Panc1 (cell line): ENCODE results near the gene TMCO6. TPM values are rescaled to one million over a fixed set of nuclear protein-coding genes. Genes with fewer than 3 reads are reported as not detected.

Source experiments
- ATAC-seq: fragments of 200-7000 bp; cut with Tn5 transposase; 2 replicates; pipeline ENCODE4 v1.9.1; 2020; ENCODE audit warnings: mild to moderate bottlenecking, moderate library complexity
- Bru-seq: library from RNA; stranded (reverse); fragments of 400-500 nt; gene quantifications from one replicate; lab custom pipeline; 2021; lab: Mats Ljungman, UMichigan
- BruChase-seq, 2 experiments: library from RNA; stranded (reverse); fragments of 400-500 nt; gene quantifications; one replicate each; lab custom pipeline; 2021; lab: Mats Ljungman, UMichigan
- BruUV-seq: library from RNA; stranded (reverse); fragments of 400-500 nt; replicated peaks from 2 replicates; lab custom pipeline; 2021; lab: Mats Ljungman, UMichigan
- CTCF ChIA-PET: fragments of 300-600 bp; sonication (Branson Sonifier 250); formaldehyde crosslinking; loops from one replicate; lab custom pipeline; 2022; ENCODE audit warnings: antibody characterized with exemption; lab: Charles Lee
- POLR2A ChIA-PET: fragments of 300-600 bp; sonication (Branson Sonifier 250); formaldehyde crosslinking; loops from one replicate; lab custom pipeline; 2022; ENCODE audit warnings: antibody characterized with exemption; lab: Charles Lee
- DNase-seq: peaks from one replicate; pipeline ENCODE4 v3.0.0-alpha.2; 2010; ENCODE audit warnings: low read depth, low spot score
- H3K27ac ChIP-seq: 2 replicates; pipeline ENCODE4 v1.5.1; 2011; ENCODE audit warnings: mild to moderate bottlenecking, low read length, inconsistent platforms
- H3K27me3 ChIP-seq: fragments of 200-500 bp; sonication (Bioruptor generic); 2 replicates; pipeline ENCODE4 v1.6.0; 2014; ENCODE audit warnings: low read length, inconsistent platforms; ENCODE audit not compliant: control insufficient read depth, insufficient read depth
- H3K36me3 ChIP-seq: fragments of 200-500 bp; sonication (Bioruptor generic); 2 replicates; pipeline ENCODE4 v1.5.1; 2014; ENCODE audit warnings: inconsistent platforms, mild to moderate bottlenecking, low read length, moderate library complexity; ENCODE audit not compliant: control insufficient read depth, insufficient read depth
- H3K4me1 ChIP-seq: 2 replicates; pipeline ENCODE4 v1.5.1; 2011; ENCODE audit warnings: inconsistent platforms, mild to moderate bottlenecking, low read length, moderate library complexity; ENCODE audit not compliant: control insufficient read depth, insufficient read depth
- H3K4me3 ChIP-seq, 2 experiments: 2 replicates each; pipeline ENCODE4 v1.5.1; 2011 to 2012; ENCODE audit warnings: low read depth in 2 of 2, low read length in 2 of 2, mild to moderate bottlenecking in 2 of 2, inconsistent platforms in 1 of 2, moderate library complexity in 1 of 2
- H3K9me3 ChIP-seq: fragments of 200-500 bp; sonication (Bioruptor generic); 2 replicates; pipeline ENCODE4 v1.5.1; 2014; ENCODE audit warnings: low read depth, mild to moderate bottlenecking, inconsistent platforms, low read length, moderate library complexity; ENCODE audit not compliant: control insufficient read depth, insufficient read depth
- CTCF ChIP-seq: fragments of 450-650 bp; IDR thresholded peaks from 2 replicates; pipeline ENCODE4 v1.5.1; 2017; ENCODE audit warnings: mild to moderate bottlenecking
- POLR2AphosphoS5 ChIP-seq: IDR thresholded peaks from 2 replicates; pipeline ENCODE4 v1.6.1; 2012; ENCODE audit warnings: mild to moderate bottlenecking, low read depth, low read length, moderate library complexity
- REST ChIP-seq, 2 experiments: IDR thresholded peaks; 2 replicates each; pipeline ENCODE4 v1.6.1; 2011 to 2012; ENCODE audit warnings: low read depth in 2 of 2, control low read depth in 1 of 2, low read length in 1 of 2, mild to moderate bottlenecking in 1 of 2, moderate library complexity in 1 of 2; ENCODE audit not compliant: insufficient read depth in 1 of 2
- SIN3A ChIP-seq: IDR thresholded peaks from 2 replicates; pipeline ENCODE4 v1.6.1; 2012; ENCODE audit warnings: low read depth, mild to moderate bottlenecking, low read length, moderate library complexity, borderline replicate concordance; ENCODE audit not compliant: insufficient read depth
- TCF7L2 ChIP-seq: IDR thresholded peaks from 2 replicates; pipeline ENCODE4 v1.6.1; 2011; ENCODE audit warnings: mild to moderate bottlenecking, low read depth, low read length, inconsistent platforms
- in situ Hi-C: cut with HindIII; loops from 2 replicates; pipeline ENCODE4 v1.10.0; 2016; ENCODE audit warnings: low sequenced_read_pairs, low pct_unique_long_range_greater_than_20kb
- intact Hi-C: fragments of 100-400 bp; cut with micrococcal nuclease; formaldehyde crosslinking; loops from one replicate; pipeline ENCODE4 v1.10.0; 2022; ENCODE audit not compliant: unreplicated experiment
- long read RNA-seq: library from polyadenylated mRNA; unstranded; transcript quantifications from one replicate; pipeline ENCODE4 v2.0.0, GENCODE V29; 2021; ENCODE audit not compliant: unreplicated experiment
- polyA plus RNA-seq: library from polyadenylated mRNA; unstranded; fragments of >200 nt; gene quantifications from one replicate; pipeline ENCODE4 v1.2.1, GENCODE V29; 2012; ENCODE audit warnings: missing spikeins; ENCODE audit not compliant: insufficient read length
- total RNA-seq: library from RNA; stranded (reverse); gene quantifications from one replicate; pipeline ENCODE4 v1.2.1, GENCODE V29; 2021; ENCODE audit not compliant: unreplicated experiment

Gene TMCO6
- total RNA-seq (18.9 TPM), Bru-seq, nascent RNA (percentile 66 among the genes with signal in this experiment), BruChase-seq, experiment 1, labeled RNA remaining after a 2-hour chase (percentile 72 among the genes with signal in this experiment), BruChase-seq, experiment 2, labeled RNA remaining after a 6-hour chase (percentile 64 among the genes with signal in this experiment)
- 15.4 TPM for polyA plus RNA-seq
- long read RNA-seq, partial matches to known transcripts, result 2 of 10 reads
- long read RNA-seq, other reads (novel, unspliced or antisense), result 8 of 10 reads

GRCh38 chr5:140639148-140639981, at the start of gene TMCO6:
Gene TMCO6 (plus strand): TSS chr5:140639451. CDS start chr5:140639528, 77 bp downstream.
- peak; percentile 86 for DNase-seq
- in situ Hi-C loops, result no loop called here
- TF ChIP-seq CTCF, result peak; percentile 87
- peak; percentile 35; the same call in 1 of the 2 replicates for TF ChIP-seq SIN3A
- TF ChIP-seq TCF7L2, result no peak
- TF ChIP-seq POLR2AphosphoS5, result peak; percentile 81
- TF ChIP-seq REST (IDR thresholded peaks at IDR 0.05; ENCODE audit: insufficient read depth in 1 of 2, low read depth in 2 of 2, low read length in 1 of 2), result no peak
- H3K27ac ChIP-seq, result peak within 1 kb of the TSS; percentile 92
- peak within 1 kb of the TSS; percentile 84 to 86 for H3K4me3 ChIP-seq
- H3K4me1 ChIP-seq, result 0 out of 2 replicates have a peak, but pooled peaks cover 5% of the 10 kb centered on the region
- BruUV-seq, result no TSS peak
- intact Hi-C loops, result loop anchor here (5.0 kb wide), 2 partner anchors 62 to 77 kb away; partner anchors contain the start of genes APBB3 and SLC35A4
- peak; percentile 98 for ATAC-seq
- no peaks in the 10 kb centered on the region for H3K27me3 ChIP-seq
- CTCF ChIA-PET, result interaction anchor here (1.0 kb wide), 1 partner anchor 92 kb away, joined by 3 read pairs; the partner anchor contains the start of gene EIF4EBP3
- POLR2A ChIA-PET, result interaction anchor here (0.7 kb wide), 1 partner anchor 8 kb away, joined by 3 read pairs; the partner anchor contains the start of genes IK and NDUFA2
- H3K36me3 ChIP-seq, result 0 out of 2 replicates have a peak, but pooled peaks cover 4% of the 10 kb centered on the region
- H3K9me3 ChIP-seq, result no peaks in the 10 kb centered on the region

GRCh38 chr5:140590861-140591260, 48.4 kb upstream of the TMCO6 start:
- no TSS peak for BruUV-seq
- H3K4me3 ChIP-seq, result no peak overlapping the region
- H3K36me3 ChIP-seq, result no peaks in the 10 kb centered on the region
- CTCF ChIA-PET, result no interaction called here
- H3K27me3 ChIP-seq, result no peaks in the 10 kb centered on the region
- in situ Hi-C loops, result no loop called here
- H3K4me1 ChIP-seq, result no peaks in the 10 kb centered on the region
- H3K9me3 ChIP-seq, result no peaks in the 10 kb centered on the region
- no peak overlapping the region for H3K27ac ChIP-seq
- ATAC-seq, result no peak
- TF ChIP-seq SIN3A (no peak), POLR2AphosphoS5 (no peak), REST (IDR thresholded peaks at IDR 0.05; ENCODE audit: insufficient read depth in 1 of 2, low read depth in 2 of 2, low read length in 1 of 2) (no peak), CTCF (no peak), TCF7L2 (no peak)
- POLR2A ChIA-PET, result no interaction called here
- no peak for DNase-seq
- intact Hi-C loops, result no loop called here
